Germinal center (tissue), 1 donor: Measurements from ENCODE around the gene MAP1LC3B2.

Experiments used
- DNase-seq: peaks from one replicate; pipeline ENCODE4 v3.0.0; 2012; ENCODE audit warnings: mixed read lengths, low spot score

Gene MAP1LC3B2

DNA sequence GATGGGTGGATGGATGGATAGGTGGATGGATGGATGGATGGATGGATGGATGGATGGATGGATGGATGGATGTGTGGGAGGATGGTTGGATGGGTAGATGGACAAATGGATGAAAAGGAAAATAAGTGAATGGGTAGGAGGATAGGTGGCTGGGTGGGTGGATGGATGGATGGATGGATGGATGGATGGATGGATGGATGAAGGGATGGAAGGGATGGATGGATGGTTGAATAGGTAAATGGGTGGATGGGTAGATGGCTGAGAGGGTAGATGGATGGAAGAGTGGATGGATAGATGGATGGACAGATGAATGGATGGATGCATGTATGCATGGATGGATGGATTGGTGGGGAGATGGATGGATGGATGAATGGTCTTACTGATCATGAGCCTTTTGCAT is 36.5 kb downstream of the MAP1LC3B2 start:
- DNase-seq, result no peak

- no peak for DNase-seq
These were observed 38.7 kb downstream of the MAP1LC3B2 start for GRCh38 chr12:116597886-116598285.

- no peak for DNase-seq
These were observed 39.4 kb downstream of the MAP1LC3B2 start for GRCh38 chr12:116598311-116599284.

DNA sequence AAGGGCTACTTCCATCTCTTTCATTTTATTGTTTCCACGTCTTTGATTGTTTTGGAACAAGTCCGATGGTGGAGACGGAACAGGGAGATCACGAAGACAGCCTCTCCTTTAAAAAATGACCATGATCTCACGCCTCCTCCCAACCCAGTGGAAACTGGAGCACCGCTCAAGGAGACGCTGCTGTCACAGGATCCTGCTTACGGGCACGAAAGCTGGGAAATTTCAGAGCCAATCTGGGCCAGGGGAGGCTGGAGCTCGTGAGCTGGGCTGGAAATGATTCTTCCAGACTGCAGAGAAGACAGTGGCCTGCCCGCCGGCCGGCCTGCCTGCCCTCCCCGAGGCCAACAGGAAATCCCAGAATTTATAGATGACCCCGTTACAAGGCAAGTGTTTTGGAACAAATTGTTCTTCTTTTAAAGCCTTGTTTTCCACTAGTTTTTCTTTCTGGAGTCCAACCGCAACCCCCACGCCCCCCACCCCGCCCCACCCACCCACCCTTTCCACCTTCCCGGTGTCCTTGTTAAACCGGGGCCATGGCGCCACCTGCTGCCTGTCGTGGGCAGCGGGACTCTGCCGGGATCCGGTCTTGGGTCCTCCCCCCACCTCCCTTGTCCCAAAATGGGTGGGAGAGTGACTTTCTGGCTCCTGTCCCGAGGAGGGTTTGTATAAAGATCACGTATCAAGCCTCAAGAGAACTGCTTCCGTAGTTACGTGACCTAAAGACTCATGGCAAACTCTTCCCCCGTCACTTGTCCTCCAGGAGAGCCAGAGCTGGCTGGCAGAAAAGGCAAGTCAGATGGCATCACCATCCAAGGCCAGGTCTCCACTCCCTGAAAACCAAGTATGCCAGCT is 40.3 kb downstream of the MAP1LC3B2 start:
- DNase-seq, result peak; percentile 78

DNA sequence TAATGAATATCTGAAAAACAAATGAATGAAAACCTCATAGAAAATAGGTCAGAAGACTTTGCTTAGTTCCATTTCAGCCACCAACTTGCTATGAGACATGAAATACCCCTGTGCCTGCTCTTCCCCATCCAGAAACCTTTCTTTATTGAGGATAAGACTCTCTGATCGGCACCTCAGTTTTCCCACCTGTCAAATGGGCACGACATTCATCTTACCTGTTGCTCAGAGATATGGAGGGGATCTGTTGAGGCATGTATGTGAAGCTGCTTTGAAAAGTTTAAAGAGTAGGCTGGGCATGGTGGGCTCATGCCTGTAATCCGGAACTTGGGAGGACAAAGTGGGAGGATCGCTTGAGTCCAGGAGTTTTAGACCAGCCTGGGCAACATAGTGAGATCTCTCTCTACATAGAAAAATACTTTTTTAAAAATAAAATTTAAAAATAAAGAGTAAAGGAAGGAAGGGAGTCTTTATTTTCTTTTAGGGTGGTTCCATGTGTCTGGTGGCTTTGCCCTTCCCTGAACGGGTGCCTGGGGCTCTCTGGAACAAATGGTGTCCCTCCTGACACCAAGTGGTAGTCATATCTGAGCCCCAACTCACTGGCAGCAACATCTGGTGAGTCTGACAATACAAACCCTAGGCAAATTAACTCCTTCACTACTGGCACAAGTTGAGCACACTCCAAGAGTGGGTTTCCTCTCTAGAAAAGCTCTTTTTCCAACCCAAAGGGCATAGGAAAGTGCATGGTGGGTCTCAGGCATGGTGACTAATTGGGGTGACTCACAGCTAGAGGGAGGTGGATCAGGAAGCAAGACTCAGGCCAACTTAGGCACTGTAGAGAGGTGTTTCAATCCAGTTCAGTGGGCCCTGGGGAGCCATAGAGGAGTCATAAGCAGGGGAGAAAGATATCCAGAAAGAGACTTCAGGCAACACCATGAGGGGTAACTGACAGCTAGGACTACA is 42.1 kb downstream of the MAP1LC3B2 start:
- no peak for DNase-seq

DNA sequence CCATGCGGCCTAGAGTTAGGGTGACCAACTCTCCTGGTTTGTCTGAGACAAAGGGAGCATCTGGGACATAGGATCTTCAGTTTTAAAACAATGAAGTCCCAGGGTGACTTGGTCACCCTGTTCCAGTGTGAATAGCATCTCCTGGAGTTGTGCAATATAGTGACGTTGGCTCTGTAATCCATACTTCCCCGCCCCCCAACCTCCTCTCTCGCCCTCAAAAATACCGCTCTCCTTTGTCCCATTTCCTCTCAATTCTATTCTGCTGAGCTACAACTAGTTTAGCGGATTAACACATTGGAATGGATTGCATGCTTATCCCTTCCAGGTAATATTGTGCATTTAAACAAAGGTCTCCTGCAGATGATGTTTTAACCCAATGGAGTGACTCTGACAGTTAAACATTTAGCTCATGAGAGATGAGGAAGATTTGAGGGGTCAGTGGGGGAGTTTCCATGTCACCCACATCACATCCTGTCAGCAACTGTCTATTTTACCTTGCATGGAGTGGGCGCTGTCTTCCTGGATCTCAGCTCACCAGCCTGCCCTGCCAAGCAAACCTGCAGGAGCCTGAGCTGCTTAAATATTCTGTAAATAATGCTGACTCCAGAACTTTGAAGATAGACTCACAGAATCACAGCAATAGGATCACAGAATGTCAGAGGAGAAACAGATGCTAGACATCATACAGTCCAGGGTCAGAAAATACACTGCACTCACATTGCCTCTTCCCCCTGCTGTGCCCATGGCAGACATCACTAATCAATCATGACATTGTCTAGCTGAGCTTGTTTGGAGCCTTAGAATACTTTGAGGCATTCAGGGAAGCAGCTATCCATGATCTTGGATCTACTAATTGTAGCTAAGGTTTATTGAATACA is 43.0 kb downstream of the MAP1LC3B2 start:
- DNase-seq, result no peak

DNA sequence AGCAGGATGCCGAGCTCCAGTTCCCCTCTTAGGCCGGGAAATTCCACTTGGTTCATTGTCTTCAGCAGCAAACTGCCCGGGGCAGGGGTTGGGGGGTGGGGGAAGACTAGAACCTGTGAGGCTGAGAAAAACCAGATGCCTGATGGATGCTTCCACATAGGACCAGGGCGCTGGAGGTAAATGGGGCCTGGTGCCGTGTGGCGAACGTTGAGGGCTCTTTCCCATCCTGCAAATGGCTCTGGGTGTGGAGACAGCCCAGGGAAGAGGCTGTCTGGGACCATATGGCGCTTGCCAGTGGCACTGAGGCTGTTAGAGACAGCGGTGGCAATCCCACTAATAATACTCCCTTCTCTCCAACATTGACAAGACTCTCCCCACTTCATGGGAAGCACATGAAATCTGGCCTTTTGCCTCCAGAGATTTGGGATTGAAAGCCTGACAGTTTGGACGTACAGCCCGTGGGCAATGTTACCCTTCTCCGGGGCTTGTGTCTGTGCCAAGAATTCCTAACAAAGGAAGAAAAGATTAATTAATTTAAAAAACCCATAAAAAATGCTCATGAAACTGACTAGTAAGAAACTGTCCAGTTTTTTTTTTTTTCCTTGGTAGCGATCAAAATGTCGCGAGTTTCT is 44.5 kb downstream of the MAP1LC3B2 start:
- DNase-seq, result no peak

DNA sequence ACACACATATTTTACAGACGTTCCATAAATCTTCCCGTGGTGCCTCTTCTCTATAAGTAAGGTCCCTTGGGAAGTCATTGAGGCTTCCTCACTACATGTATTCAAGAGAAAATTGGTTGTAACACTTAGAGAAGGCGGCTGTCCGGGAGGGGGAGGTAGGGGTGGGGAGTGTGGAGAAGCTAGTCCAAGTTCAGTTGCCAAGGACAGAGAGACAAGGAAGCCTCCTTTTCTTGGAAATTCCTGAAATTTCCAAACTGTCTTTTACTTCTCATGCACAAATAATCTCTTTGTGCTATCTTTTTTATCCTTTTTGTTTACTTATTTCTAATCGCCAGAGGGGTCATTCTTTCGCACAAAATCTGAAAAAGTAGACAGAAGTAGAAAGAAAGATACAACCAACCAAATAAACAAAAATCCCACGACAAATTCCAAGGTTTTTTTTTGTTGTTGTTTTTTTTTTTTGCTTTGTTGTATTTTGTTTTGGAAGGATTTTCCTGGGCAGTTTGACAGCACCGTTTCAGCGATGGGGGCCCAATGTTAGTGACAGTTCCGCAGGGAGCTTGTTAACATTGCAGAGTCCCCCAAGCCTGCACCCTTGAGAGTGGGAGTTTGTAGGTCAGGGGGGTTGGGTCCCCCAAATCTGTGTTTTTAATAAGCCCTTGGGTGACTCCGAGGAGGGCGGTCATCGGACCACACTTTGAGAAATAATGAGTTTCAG is 45.2 kb downstream of the MAP1LC3B2 start:
- no peak for DNase-seq

DNA sequence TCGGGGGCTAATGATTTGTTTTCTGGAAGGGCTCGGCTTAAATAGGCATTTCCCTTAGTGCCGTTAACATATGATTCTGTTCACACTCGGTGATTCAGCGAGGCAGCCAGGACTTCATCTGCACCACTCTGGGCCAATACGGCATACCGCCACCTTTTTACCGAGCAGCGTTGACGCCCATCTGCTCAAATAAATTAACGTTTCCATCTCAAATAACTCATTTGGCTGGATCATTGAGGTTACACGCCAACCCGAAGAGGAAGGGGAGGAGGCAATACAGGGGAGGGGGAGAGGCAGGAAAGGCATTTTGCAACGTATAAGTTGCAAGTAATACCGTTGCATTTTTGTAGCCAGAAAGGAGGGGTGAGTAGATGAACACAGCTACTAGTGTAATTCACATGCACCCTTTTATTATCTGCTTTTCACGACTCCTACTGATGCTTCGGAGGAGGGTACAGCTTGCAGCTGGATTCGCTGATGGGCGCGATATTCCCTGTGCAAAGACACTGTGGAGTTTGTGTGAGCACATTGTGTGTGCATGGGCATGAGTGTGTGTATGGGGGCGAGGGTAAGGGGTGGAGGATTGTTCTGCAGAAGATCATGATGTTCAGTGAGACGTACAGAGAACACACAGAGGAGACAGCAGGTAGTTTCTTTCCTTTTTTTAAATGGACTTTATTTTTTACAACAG is 45.9 kb downstream of the MAP1LC3B2 start:
- no peak for DNase-seq

- DNase-seq, result no peak
These were observed 47.2 kb downstream of the MAP1LC3B2 start for GRCh38 chr12:116606397-116606796.

- no peak for DNase-seq
These were observed 47.9 kb downstream of the MAP1LC3B2 start for GRCh38 chr12:116607039-116607438.

- DNase-seq, result no peak
These were observed 50.3 kb downstream of the MAP1LC3B2 start for GRCh38 chr12:116609319-116610114.

- no peak for DNase-seq
These were observed 51.9 kb downstream of the MAP1LC3B2 start for GRCh38 chr12:116610971-116611541.

DNA sequence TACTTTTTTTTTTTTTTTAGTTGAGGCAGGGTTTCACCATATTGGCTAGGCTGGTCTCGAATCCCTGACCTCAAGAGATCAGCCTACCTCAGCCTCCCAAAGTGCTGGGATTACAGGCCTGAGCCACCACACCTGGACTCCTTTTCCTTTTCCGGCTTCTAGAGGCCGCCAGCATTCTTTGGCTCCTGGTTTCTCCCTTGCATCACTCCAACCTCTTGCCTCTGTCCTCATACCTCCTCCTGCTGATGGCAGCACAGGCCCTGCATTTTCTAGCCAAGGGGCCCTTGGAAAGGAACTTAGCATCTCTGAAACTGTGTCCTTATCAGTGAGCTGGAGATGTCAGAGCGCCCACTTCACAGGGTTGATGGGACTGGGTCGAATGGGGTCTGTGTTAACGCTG is 53.3 kb downstream of the MAP1LC3B2 start:
- no peak for DNase-seq

DNA sequence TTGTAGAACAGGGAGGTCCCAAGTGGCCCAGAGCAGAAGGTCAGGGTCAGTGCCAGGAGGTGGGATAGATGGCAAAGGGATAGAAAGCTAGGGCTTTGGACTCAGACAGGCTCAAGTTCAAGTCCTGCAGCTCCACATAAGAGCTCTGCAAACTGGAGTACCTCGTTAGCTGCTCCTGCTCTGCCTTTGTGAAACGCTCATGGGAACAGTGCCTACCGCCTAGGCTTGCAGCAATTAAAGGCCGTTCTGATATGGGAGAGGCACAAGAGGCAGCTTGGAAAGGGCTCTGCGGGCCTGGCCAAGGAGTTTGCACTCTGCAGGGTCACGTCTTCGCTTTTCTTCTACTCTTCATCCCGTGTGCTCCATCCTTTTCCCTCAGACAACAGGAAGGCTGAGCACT is 54.1 kb downstream of the MAP1LC3B2 start:
- no peak for DNase-seq

DNA sequence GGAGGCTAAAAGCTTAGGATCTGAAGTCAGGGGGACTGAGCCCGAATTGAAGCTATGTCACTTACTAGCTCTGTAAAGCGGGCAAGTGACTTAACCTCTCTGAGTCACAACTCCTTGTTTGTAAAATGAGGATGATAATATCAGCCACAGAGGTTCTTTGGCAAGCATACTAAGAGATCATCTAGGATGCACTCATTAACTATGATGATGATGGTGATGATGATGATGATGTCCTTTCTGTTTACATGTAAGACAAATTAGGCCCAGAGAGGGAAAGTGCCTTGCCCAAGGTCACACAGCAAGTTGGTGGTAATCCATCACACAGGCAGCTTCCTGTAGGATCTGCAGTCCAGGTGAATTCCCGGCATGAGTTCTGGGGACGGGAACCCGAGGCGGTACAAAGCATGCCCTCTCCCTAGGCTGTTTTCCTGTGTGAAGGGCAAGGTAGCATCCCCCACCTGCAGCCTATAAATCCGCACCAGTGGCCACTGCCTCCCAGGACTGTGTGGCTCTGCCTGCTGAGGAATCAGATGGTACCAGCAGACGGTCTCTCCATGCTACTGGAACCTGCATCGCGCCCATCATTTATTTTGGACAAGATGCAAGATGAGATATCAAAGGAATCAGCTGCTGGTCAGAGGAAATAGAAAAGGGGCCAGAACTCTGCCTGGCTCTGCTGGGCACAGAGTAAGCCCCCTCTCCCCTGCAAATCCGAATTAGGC is 55.2 kb downstream of the MAP1LC3B2 start:
- DNase-seq, result no peak
